Loucy (cell line): ENCODE results near the gene USP31.

Experiments
- EZH2phosphoT487 ChIP-seq: fragments of 200-600 bp; IDR thresholded peaks from 2 replicates; pipeline ENCODE4 v1.6.1; 2018; ENCODE audit warnings: antibody characterized with exemption, mild to moderate bottlenecking, moderate library complexity, borderline replicate concordance
- TF ChIP-seq, protein P1 (sequence below): fragments of 200-600 bp; sonication (generic); conservative IDR thresholded peaks from 2 replicates; pipeline ENCODE4 v1.5.1; 2014; ENCODE audit warnings: mild to moderate bottlenecking, antibody characterized with exemption, low read length

GRCh38 chr16:23140107-23140506 is 9.1 kb downstream of the USP31 start:
- TF ChIP-seq, protein P1, sequence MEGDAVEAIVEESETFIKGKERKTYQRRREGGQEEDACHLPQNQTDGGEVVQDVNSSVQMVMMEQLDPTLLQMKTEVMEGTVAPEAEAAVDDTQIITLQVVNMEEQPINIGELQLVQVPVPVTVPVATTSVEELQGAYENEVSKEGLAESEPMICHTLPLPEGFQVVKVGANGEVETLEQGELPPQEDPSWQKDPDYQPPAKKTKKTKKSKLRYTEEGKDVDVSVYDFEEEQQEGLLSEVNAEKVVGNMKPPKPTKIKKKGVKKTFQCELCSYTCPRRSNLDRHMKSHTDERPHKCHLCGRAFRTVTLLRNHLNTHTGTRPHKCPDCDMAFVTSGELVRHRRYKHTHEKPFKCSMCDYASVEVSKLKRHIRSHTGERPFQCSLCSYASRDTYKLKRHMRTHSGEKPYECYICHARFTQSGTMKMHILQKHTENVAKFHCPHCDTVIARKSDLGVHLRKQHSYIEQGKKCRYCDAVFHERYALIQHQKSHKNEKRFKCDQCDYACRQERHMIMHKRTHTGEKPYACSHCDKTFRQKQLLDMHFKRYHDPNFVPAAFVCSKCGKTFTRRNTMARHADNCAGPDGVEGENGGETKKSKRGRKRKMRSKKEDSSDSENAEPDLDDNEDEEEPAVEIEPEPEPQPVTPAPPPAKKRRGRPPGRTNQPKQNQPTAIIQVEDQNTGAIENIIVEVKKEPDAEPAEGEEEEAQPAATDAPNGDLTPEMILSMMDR = no peak
- no peak for TF ChIP-seq EZH2phosphoT487
